ENCODE measurements around the gene SLC7A1.

GRCh38 chr13:29537736-29538651, 57.5 kb downstream of the SLC7A1 start:
- TF ChIP-seq GATA3 (IDR thresholded peaks at IDR 0.05; ENCODE audit: low read depth, low read length) (no peak), GATA2 (IDR thresholded peaks at IDR 0.05; ENCODE audit: low read depth, low read length) (no peak)

All from SH-SY5Y (cell line).